ENCODE measurements around the gene GNG13. TPM values are rescaled to one million over a fixed set of nuclear protein-coding genes. Genes with fewer than 3 reads are reported as not detected.

GNG13 gene
- total RNA-seq, 3 donors from 2014 or later: not detected

GRCh38 chr16:797686-798085 is 2.8 kb downstream of the GNG13 start:
- H3K27ac ChIP-seq: no peak overlapping the region
- no peak for DNase-seq (ENCODE audit: low spot score in 2 of 2)
- H3K27me3 ChIP-seq: peaks cover 7 to 57% of the 10 kb centered on the region in 2 donors
- H3K36me3 ChIP-seq: no peaks in the 10 kb centered on the region
- H3K4me3 ChIP-seq: no peak overlapping the region
- H3K4me1 ChIP-seq: peaks cover 0 to 4% of the 10 kb centered on the region in 2 donors
- no peaks in the 10 kb centered on the region for H3K9me3 ChIP-seq
- TF ChIP-seq, protein P1, sequence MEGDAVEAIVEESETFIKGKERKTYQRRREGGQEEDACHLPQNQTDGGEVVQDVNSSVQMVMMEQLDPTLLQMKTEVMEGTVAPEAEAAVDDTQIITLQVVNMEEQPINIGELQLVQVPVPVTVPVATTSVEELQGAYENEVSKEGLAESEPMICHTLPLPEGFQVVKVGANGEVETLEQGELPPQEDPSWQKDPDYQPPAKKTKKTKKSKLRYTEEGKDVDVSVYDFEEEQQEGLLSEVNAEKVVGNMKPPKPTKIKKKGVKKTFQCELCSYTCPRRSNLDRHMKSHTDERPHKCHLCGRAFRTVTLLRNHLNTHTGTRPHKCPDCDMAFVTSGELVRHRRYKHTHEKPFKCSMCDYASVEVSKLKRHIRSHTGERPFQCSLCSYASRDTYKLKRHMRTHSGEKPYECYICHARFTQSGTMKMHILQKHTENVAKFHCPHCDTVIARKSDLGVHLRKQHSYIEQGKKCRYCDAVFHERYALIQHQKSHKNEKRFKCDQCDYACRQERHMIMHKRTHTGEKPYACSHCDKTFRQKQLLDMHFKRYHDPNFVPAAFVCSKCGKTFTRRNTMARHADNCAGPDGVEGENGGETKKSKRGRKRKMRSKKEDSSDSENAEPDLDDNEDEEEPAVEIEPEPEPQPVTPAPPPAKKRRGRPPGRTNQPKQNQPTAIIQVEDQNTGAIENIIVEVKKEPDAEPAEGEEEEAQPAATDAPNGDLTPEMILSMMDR (IDR thresholded peaks at IDR 0.05): no peak
- TF ChIP-seq POLR2AphosphoS5 (IDR thresholded peaks at IDR 0.05) (no peak), POLR2A (IDR thresholded peaks at IDR 0.05) (no peak)
- intact Hi-C loops (cut with DNase I; ENCODE audit: low total_unique reads): no loop called here

DNA sequence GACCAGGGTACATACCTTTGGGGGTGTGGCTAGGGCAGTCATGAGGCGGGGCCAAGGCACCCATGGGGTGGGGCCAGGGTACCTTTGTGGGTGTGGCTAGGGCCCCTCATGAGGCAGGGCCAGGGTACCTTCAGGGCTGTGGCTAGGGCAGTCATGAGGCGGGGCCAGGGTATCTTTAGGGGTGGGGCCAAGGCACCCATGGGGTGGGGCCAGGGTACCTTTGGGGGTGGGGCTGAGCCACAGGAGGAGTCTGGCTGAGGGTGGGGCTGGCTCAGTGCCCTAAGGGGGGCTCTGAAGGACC is 3.5 kb downstream of the GNG13 start:
- no peak for TF ChIP-seq POLR2A (IDR thresholded peaks at IDR 0.05)
- no peak for TF ChIP-seq POLR2AphosphoS5 (IDR thresholded peaks at IDR 0.05)
- TF ChIP-seq, protein P1 (IDR thresholded peaks at IDR 0.05): no peak
- Histone ChIP-seq H3K27ac (no peak overlapping the region), H3K36me3 (no peaks in the 10 kb centered on the region), H3K27me3 (peaks cover 7 to 51% of the 10 kb centered on the region in 2 donors), H3K4me1 (peaks cover 0 to 4% of the 10 kb centered on the region in 2 donors), H3K4me3 (no peak overlapping the region), H3K9me3 (no peaks in the 10 kb centered on the region)
- DNase-seq (ENCODE audit: low spot score in 2 of 2): no peak
- intact Hi-C loops (cut with DNase I; ENCODE audit: low total_unique reads): no loop called here

GRCh38 chr16:796296-797119 is 4.0 kb downstream of the GNG13 start:
- intact Hi-C loops (cut with DNase I; ENCODE audit: low total_unique reads): no loop called here
- Histone ChIP-seq H3K27me3 (peaks cover 7 to 45% of the 10 kb centered on the region in 2 donors), H3K27ac (no peak overlapping the region), H3K36me3 (no peaks in the 10 kb centered on the region), H3K4me1 (peaks cover 0 to 4% of the 10 kb centered on the region in 2 donors), H3K4me3 (peak overlapping the region in 1 of 3 donors; percentile 39), H3K9me3 (no peaks in the 10 kb centered on the region)
- DNase-seq (ENCODE audit: low spot score in 2 of 2): no peak
- TF ChIP-seq, protein P1 (IDR thresholded peaks at IDR 0.05): no peak
- TF ChIP-seq POLR2A (IDR thresholded peaks at IDR 0.05): no peak
- no peak for TF ChIP-seq POLR2AphosphoS5 (IDR thresholded peaks at IDR 0.05)

DNA sequence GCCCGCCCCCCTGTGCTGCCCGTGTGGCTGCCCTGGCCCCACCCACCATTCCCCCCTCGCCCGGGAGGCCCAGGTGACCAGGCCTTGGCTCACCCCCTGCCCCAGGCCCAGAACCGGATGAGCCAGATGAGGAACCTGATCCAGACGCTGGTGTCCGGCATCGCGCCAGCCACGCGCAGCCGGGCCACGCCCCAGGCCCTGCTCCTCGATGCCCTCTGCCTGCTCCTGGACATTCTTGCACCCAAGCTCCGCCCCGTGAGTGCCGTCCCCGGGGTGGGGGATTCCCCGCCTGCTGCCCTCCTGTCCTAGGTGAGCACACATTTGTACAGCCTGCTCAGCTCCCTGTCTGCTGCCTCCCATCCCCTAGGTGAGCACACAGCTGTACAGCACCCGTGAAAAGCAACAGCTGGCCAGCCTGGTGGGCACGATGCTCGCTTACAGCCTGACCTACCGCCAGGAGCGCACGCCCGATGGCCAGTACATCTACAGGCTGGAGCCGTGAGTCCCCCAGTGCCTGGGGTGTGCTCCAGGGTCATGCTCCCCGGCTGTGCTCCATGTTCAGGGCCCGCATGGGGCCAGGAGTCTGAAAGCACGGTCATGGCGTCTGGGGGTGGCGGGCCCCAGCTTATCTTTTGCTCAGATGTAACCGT is 4.8 kb downstream of the GNG13 start:
- Histone ChIP-seq H3K9me3 (no peaks in the 10 kb centered on the region), H3K27ac (no peak overlapping the region), H3K27me3 (peaks cover 5 to 37% of the 10 kb centered on the region in 2 donors), H3K4me3 (peak overlapping the region in 1 of 3 donors; percentile 39), H3K4me1 (peaks cover 0 to 4% of the 10 kb centered on the region in 2 donors), H3K36me3 (no peaks in the 10 kb centered on the region)
- no peak for TF ChIP-seq POLR2A (IDR thresholded peaks at IDR 0.05)
- TF ChIP-seq POLR2AphosphoS5 (IDR thresholded peaks at IDR 0.05): no peak
- TF ChIP-seq, protein P1 (IDR thresholded peaks at IDR 0.05): no peak
- peak; percentile 73 to 75 for DNase-seq (ENCODE audit: low spot score in 2 of 2)
- intact Hi-C loops (cut with DNase I; ENCODE audit: low total_unique reads): no loop called here

DNA sequence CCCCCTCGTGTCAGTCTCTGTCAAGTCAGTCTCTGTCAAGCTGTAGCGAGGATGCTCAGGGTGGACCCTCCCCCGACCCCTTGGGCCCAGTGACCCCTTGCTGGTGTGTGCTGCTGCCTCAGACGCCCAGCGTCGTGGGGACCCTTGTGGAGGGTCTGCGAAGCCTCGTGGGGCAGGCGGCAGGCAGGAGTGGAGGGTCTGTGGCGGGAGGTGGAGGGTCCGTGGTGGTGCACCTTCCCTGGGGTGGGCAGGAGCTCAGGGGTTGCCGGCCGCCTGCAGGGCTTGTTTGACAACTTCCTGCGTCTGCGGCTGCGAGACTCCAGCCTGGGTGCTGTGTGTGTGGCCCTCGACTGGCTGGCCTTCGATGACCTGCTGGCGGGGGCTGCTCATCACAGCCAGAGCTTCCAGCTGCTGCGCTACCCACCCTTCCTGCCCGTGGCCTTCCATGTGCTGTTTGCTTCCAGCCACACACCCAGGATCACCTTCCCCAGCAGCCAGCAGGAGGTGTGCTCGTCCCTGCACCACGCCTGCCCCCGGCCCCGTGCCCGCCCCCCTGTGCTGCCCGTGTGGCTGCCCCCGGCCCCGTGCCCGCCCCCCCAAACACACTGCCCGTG is 5.6 kb downstream of the GNG13 start:
- H3K4me3 ChIP-seq: no peak overlapping the region
- TF ChIP-seq, protein P1 (IDR thresholded peaks at IDR 0.05): no peak
- TF ChIP-seq POLR2A (IDR thresholded peaks at IDR 0.05): no peak
- TF ChIP-seq POLR2AphosphoS5 (IDR thresholded peaks at IDR 0.05): no peak
- H3K27ac ChIP-seq: no peak overlapping the region
- DNase-seq (ENCODE audit: low spot score in 2 of 2): no peak
- H3K27me3 ChIP-seq: peaks cover 3 to 29% of the 10 kb centered on the region in 2 donors
- no peaks in the 10 kb centered on the region for H3K9me3 ChIP-seq
- intact Hi-C loops (cut with DNase I; ENCODE audit: low total_unique reads): no loop called here
- no peaks in the 10 kb centered on the region for H3K36me3 ChIP-seq
- H3K4me1 ChIP-seq: no peaks in the 10 kb centered on the region
